HUES6 (cell line): ENCODE measurements around the gene TMEM190.

Experiments
- H3K27ac ChIP-seq: 2 replicates; pipeline ENCODE4 v1.7.0; 2013; ENCODE audit warnings: low read depth, mild to moderate bottlenecking, low read length, inconsistent platforms
- H3K27me3 ChIP-seq: 2 replicates; pipeline ENCODE4 v1.6.1; 2013; ENCODE audit warnings: low read length; ENCODE audit not compliant: control insufficient read depth, insufficient read depth
- H3K36me3 ChIP-seq: 2 replicates; pipeline ENCODE4 v1.6.1; 2013; ENCODE audit warnings: low read length; ENCODE audit not compliant: control insufficient read depth, insufficient read depth
- H3K4me1 ChIP-seq: 2 replicates; pipeline ENCODE4 v1.6.1; 2013; ENCODE audit warnings: low read length; ENCODE audit not compliant: control insufficient read depth, insufficient read depth
- H3K4me3 ChIP-seq: 2 replicates; pipeline ENCODE4 v1.5.1; 2013; ENCODE audit warnings: low read depth, low read length
- H3K9ac ChIP-seq: one replicate; pipeline ENCODE4 v1.6.1; 2013; ENCODE audit warnings: mild to moderate bottlenecking, low read length
- H3K9me3 ChIP-seq: 2 replicates; pipeline ENCODE4 v1.6.1; 2013; ENCODE audit warnings: low read depth, low read length; ENCODE audit not compliant: control insufficient read depth, insufficient read depth

The TMEM190 gene

GRCh38 chr19:55365245-55365644 lies 11.4 kb upstream of the TMEM190 start:
- Histone ChIP-seq H3K27me3 (peaks cover 22% of the 10 kb centered on the region), H3K4me1 (peaks cover 20% of the 10 kb centered on the region), H3K27ac (no peak overlapping the region), H3K4me3 (no peak overlapping the region), H3K9ac (no peak overlapping the region), H3K36me3 (no peaks in the 10 kb centered on the region), H3K9me3 (no peaks in the 10 kb centered on the region)

GRCh38 chr19:55365964-55366363 lies 10.7 kb upstream of the TMEM190 start:
- H3K9me3 ChIP-seq, result no peaks in the 10 kb centered on the region
- H3K36me3 ChIP-seq, result no peaks in the 10 kb centered on the region
- H3K27ac ChIP-seq, result no peak overlapping the region
- H3K27me3 ChIP-seq, result peaks cover 28% of the 10 kb centered on the region
- no peak overlapping the region for H3K9ac ChIP-seq
- H3K4me1 ChIP-seq, result peaks cover 25% of the 10 kb centered on the region
- H3K4me3 ChIP-seq, result no peak overlapping the region

- H3K9me3 ChIP-seq, result no peaks in the 10 kb centered on the region
- no peaks in the 10 kb centered on the region for H3K36me3 ChIP-seq
- no peak overlapping the region for H3K27ac ChIP-seq
- H3K9ac ChIP-seq, result no peak overlapping the region
- peaks cover 27% of the 10 kb centered on the region for H3K4me1 ChIP-seq
- H3K27me3 ChIP-seq, result peaks cover 36% of the 10 kb centered on the region
- no peak overlapping the region for H3K4me3 ChIP-seq
Observed at GRCh38 chr19:55366790-55367189, 9.8 kb upstream of the TMEM190 start.

DNA sequence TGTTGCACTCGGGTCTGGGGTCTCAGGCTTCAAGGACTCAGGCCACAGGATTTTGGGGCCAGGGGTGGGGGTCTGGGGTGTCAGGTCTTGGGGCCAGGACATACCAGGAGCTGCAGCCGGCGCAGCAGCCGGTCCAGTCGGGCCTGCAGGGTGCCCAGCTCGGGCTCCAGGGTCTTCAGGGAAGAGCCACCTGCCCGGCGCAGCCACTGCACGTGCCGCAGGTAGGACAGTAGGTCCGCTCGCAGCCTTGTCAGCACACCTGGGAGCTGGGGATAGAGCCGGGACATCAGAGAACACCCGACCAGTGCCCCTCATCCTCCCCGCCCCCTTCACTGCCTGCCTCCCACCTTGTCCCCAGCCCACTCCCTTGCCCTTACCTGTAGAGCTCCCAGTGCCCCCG lies 8.5 kb upstream of the TMEM190 start:
- no peak overlapping the region for H3K27ac ChIP-seq
- no peaks in the 10 kb centered on the region for H3K36me3 ChIP-seq
- no peaks in the 10 kb centered on the region for H3K9me3 ChIP-seq
- no peak overlapping the region for H3K9ac ChIP-seq
- H3K4me3 ChIP-seq, result no peak overlapping the region
- H3K4me1 ChIP-seq, result peaks cover 29% of the 10 kb centered on the region
- peaks cover 44% of the 10 kb centered on the region for H3K27me3 ChIP-seq

- peaks cover 33% of the 10 kb centered on the region for H3K4me1 ChIP-seq
- H3K9ac ChIP-seq, result no peak overlapping the region
- peak overlapping the region; percentile 54 for H3K4me3 ChIP-seq
- H3K36me3 ChIP-seq, result no peaks in the 10 kb centered on the region
- H3K9me3 ChIP-seq, result no peaks in the 10 kb centered on the region
- H3K27ac ChIP-seq, result no peak overlapping the region
- H3K27me3 ChIP-seq, result peaks cover 44% of the 10 kb centered on the region
Observed at GRCh38 chr19:55368701-55369563, 7.7 kb upstream of the TMEM190 start.

- H3K27ac ChIP-seq, result no peak overlapping the region
- peaks cover 44% of the 10 kb centered on the region for H3K27me3 ChIP-seq
- peak overlapping the region; percentile 71 for H3K4me3 ChIP-seq
- H3K36me3 ChIP-seq, result no peaks in the 10 kb centered on the region
- H3K9me3 ChIP-seq, result no peaks in the 10 kb centered on the region
- peak overlapping the region; percentile 32 for H3K9ac ChIP-seq
- peaks cover 36% of the 10 kb centered on the region for H3K4me1 ChIP-seq
Observed at GRCh38 chr19:55369653-55370304, 6.8 kb upstream of the TMEM190 start.

DNA sequence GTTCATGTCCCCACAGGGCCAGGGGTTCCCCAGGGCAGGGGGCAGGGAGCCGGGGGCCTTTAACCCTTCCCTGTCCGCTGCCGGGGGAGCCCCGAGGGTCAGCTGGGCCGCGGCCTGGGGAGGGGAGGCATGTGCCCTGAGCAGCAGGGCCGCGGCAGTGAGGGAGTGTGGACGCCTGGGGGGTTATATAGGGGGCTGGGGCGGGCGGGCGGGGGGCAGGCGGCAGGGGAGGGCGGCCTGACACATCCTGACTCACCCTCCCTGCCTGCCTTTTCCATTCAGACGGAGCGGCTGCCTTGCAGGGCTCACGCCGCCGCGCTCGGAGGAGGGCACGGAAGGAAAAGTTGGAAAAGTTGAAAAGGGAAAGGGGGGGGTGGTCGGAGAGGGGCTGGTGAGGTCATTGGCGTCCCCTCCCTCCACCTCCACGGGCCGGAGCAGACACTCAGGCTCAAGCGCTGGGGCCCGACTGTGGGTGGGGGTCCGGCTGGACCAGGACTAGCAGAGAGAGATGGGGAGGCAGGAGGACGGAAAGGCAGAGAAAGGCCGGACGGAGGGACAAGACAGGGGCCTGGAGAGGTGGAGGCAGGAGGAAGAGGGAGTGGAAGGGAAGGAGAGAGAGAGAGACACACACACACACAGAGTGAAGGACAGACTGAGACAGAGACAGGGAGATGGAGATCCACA lies 6.2 kb upstream of the TMEM190 start, which contains the start of gene IL11:
Gene IL11, minus strand, starts transcription at position 159 of the 684 bp plus-strand sequence. Its CDS starts 153 bp downstream, at position 6.
- Histone ChIP-seq H3K27me3 (peaks cover 47% of the 10 kb centered on the region), H3K27ac (no peak within 1 kb of the TSS), H3K9me3 (no peaks in the 10 kb centered on the region), H3K4me1 (peaks cover 38% of the 10 kb centered on the region), H3K36me3 (no peaks in the 10 kb centered on the region), H3K4me3 (peak within 1 kb of the TSS; percentile 71), H3K9ac (peak within 1 kb of the TSS; percentile 38)

DNA sequence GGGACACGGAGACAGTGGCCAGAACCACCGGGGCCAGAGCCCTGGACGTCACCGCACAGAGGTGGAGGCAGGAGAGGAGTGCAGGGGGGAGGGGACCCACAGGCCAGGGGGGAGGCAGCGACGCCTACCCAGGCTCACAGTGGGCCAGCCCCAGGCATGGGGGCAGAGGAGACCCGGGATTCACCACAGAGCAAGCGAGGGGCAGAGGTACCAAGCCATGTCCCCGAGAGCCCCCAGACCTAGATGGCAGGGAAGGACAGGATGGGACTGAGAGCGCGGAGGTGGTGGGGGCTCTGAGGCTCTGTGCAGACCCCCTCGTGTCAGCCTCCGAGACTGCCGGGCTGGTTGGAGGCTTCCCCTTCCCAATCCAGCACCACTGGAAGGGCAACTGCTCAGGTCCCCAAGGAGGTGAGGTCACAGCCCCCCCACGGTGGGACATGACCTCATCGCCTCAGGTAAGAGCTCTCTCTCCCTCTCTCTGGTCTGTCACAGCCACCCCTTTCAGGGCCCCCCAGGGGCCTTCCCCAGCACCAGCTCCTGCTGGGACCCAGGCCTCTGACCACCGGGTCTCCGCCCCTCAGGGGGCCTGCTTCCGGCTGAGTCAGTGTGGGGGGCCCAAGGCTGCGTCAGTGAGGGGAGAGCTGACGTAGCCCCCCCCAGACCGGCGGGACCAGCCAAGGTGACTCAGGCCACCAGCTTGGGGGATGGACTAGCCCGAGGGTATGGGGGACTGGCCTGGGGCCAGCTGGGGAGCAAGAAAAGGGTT lies 4.1 kb upstream of the TMEM190 start:
- Histone ChIP-seq H3K4me3 (no peak overlapping the region; the same call in 1 of the 2 replicates), H3K27me3 (peaks cover 49% of the 10 kb centered on the region), H3K4me1 (peaks cover 53% of the 10 kb centered on the region), H3K9me3 (no peaks in the 10 kb centered on the region), H3K9ac (no peak overlapping the region), H3K36me3 (no peaks in the 10 kb centered on the region), H3K27ac (no peak overlapping the region)

- Histone ChIP-seq H3K4me3 (no peak overlapping the region), H3K9me3 (no peaks in the 10 kb centered on the region), H3K27me3 (peaks cover 48% of the 10 kb centered on the region), H3K4me1 (peaks cover 58% of the 10 kb centered on the region), H3K9ac (peak overlapping the region; percentile 47), H3K36me3 (no peaks in the 10 kb centered on the region), H3K27ac (no peak overlapping the region)
Observed at GRCh38 chr19:55373306-55373992, 3.2 kb upstream of the TMEM190 start.
